HepG2 (cell line): ENCODE data around the gene NOP56. TPM values are rescaled to one million over a fixed set of nuclear protein-coding genes. Genes with fewer than 3 reads are reported as not detected.

Experiments used
- ATF5 ChIP-seq: sonication (generic); formaldehyde crosslinking; IDR thresholded peaks from 2 replicates; pipeline ENCODE4 v1.4.0; 2020; ENCODE audit warnings: mild to moderate bottlenecking, low read depth, missing genetic modification reagents
- DNMT3B ChIP-seq: conservative IDR thresholded peaks from 2 replicates; pipeline ENCODE4 v1.6.1; 2016; ENCODE audit warnings: missing biosample characterization, control low read depth
- EP300 ChIP-seq, 3 experiments: sonication (generic) in 1 of 3; formaldehyde crosslinking in 1 of 3; IDR thresholded peaks; 2 replicates each; pipeline versions ENCODE4 v1.5.1 to v1.6.1; 2011 to 2020; ENCODE audit warnings: low read depth in 2 of 3, low read length in 2 of 3, borderline replicate concordance in 1 of 3, improper control_type of control experiment in 1 of 3, mild to moderate bottlenecking in 1 of 3, missing genetic modification reagents in 1 of 3, moderate library complexity in 1 of 3
- FOXP1 ChIP-seq, 2 experiments: fragments of 450-650 bp in 1 of 2; IDR thresholded peaks; 2 replicates each; pipeline ENCODE4 v1.6.1; 2017 to 2018; ENCODE audit warnings: antibody characterized with exemption in 1 of 2
- GATAD1 ChIP-seq: IDR thresholded peaks from 2 replicates; pipeline ENCODE4 v1.6.1; 2016; ENCODE audit warnings: missing genetic modification reagents, missing compliant biosample characterization
- GTF3A ChIP-seq: sonication (generic); formaldehyde crosslinking; conservative IDR thresholded peaks from 2 replicates; pipeline ENCODE4 v1.4.0; 2020; ENCODE audit warnings: mild to moderate bottlenecking, missing genetic modification reagents
- JUNB ChIP-seq: sonication (generic); formaldehyde crosslinking; IDR thresholded peaks from 2 replicates; pipeline ENCODE4 v1.8.0; 2022; ENCODE audit warnings: missing genetic modification reagents, mild to moderate bottlenecking, borderline replicate concordance
- KDM2A ChIP-seq: sonication (generic); formaldehyde crosslinking; IDR thresholded peaks from 2 replicates; pipeline ENCODE4 v1.4.0; 2020; ENCODE audit warnings: low read depth, missing genetic modification reagents, borderline replicate concordance
- KDM5B ChIP-seq: sonication (generic); formaldehyde crosslinking; IDR thresholded peaks from 2 replicates; pipeline ENCODE4 v1.4.0; 2020; ENCODE audit warnings: missing genetic modification reagents, mild to moderate bottlenecking, borderline replicate concordance
- MTF1 ChIP-seq: sonication (generic); formaldehyde crosslinking; IDR thresholded peaks from 2 replicates; pipeline ENCODE4 v1.5.0; 2020; ENCODE audit warnings: missing genetic modification reagents
- NKX3-1 ChIP-seq: sonication (generic); formaldehyde crosslinking; IDR thresholded peaks from 2 replicates; pipeline ENCODE4 v1.5.0; 2020; ENCODE audit warnings: missing genetic modification reagents
- PHB2 ChIP-seq: fragments of 450-650 bp; IDR thresholded peaks from 2 replicates; pipeline ENCODE4 v1.6.1; 2018; ENCODE audit not compliant: partially characterized antibody
- TFDP2 ChIP-seq: sonication (generic); formaldehyde crosslinking; IDR thresholded peaks from 2 replicates; pipeline ENCODE4 v1.4.0; 2020; ENCODE audit warnings: missing genetic modification reagents
- THAP11 ChIP-seq: IDR thresholded peaks from 2 replicates; pipeline ENCODE4 v1.6.1; 2016; ENCODE audit warnings: missing biosample characterization, missing genetic modification reagents
- ZBTB20 ChIP-seq: sonication (generic); formaldehyde crosslinking; IDR thresholded peaks from 2 replicates; pipeline ENCODE4 v1.8.1; 2023; ENCODE audit warnings: missing genetic modification reagents, low read depth, mild to moderate bottlenecking, borderline replicate concordance
- ZFAT ChIP-seq: sonication (generic); formaldehyde crosslinking; conservative IDR thresholded peaks from 2 replicates; pipeline ENCODE4 v1.8.1; 2023; ENCODE audit warnings: missing genetic modification reagents, inconsistent platforms
- ZNF34 ChIP-seq: sonication (generic); formaldehyde crosslinking; IDR thresholded peaks from 2 replicates; pipeline ENCODE4 v1.4.0; 2020; ENCODE audit warnings: mild to moderate bottlenecking, missing genetic modification reagents, borderline replicate concordance
- ZNF512 ChIP-seq: sonication (generic); formaldehyde crosslinking; IDR thresholded peaks from 2 replicates; pipeline ENCODE4 v1.4.0; 2020; ENCODE audit warnings: mild to moderate bottlenecking, missing genetic modification reagents
- ZNF564 ChIP-seq: sonication (generic); formaldehyde crosslinking; IDR thresholded peaks from 2 replicates; pipeline ENCODE4 v1.8.1; 2023; ENCODE audit warnings: mild to moderate bottlenecking, missing genetic modification reagents
- ZNF776 ChIP-seq: sonication (generic); formaldehyde crosslinking; IDR thresholded peaks from 2 replicates; pipeline ENCODE4 v1.4.0; 2020; ENCODE audit warnings: mild to moderate bottlenecking, missing genetic modification reagents
- ZNF781 ChIP-seq: sonication (generic); formaldehyde crosslinking; IDR thresholded peaks from 2 replicates; pipeline ENCODE4 v1.5.1; 2020; ENCODE audit warnings: borderline replicate concordance, mild to moderate bottlenecking, missing genetic modification reagents; ENCODE audit errors: not compliant biosample characterization
- polyA plus RNA-seq, 8 experiments: library from polyadenylated mRNA; depleted of rRNA in 3 of 8; stranded (reverse) in 7 of 8; unstranded in 1 of 8; fragments of >200 nt; fragmentation: Illumina TruSeq in 4 of 8; extraction: Trizol in 4 of 8; gene quantifications; 2 replicates each; pipeline versions ENCODE4 v1.2.1 to v1.2.3, GENCODE V29; 2011 to 2016; ENCODE audit warnings: low read depth in 4 of 8, missing spikeins in 1 of 8, mixed read lengths in 1 of 8; ENCODE audit not compliant: insufficient read depth in 1 of 8
- total RNA-seq, 5 experiments: library from RNA; depleted of rRNA; stranded (reverse); fragments of >200 nt; fragmentation: Illumina TruSeq; extraction: Trizol; gene quantifications; 2 replicates each; pipeline ENCODE4 v1.2.3, GENCODE V29; 2016; ENCODE audit warnings: low read depth in 1 of 5
- TF ChIP-seq, protein P1 (sequence below): sonication (generic); formaldehyde crosslinking; IDR thresholded peaks from 2 replicates; pipeline ENCODE4 v1.5.0; 2020; ENCODE audit warnings: missing genetic modification reagents
- TF ChIP-seq, protein P2 (sequence below): sonication (generic); formaldehyde crosslinking; IDR thresholded peaks from 2 replicates; pipeline ENCODE4 v1.8.1; 2023; ENCODE audit warnings: mild to moderate bottlenecking, inconsistent platforms, moderate library complexity, missing genetic modification reagents, borderline replicate concordance

The NOP56 gene
- total and polyA plus RNA-seq, 2 of the 13 experiments (the other 11 are each of a cell fraction or from before 2014, with no cell fraction given), result 369 to 1,116 TPM

DNA sequence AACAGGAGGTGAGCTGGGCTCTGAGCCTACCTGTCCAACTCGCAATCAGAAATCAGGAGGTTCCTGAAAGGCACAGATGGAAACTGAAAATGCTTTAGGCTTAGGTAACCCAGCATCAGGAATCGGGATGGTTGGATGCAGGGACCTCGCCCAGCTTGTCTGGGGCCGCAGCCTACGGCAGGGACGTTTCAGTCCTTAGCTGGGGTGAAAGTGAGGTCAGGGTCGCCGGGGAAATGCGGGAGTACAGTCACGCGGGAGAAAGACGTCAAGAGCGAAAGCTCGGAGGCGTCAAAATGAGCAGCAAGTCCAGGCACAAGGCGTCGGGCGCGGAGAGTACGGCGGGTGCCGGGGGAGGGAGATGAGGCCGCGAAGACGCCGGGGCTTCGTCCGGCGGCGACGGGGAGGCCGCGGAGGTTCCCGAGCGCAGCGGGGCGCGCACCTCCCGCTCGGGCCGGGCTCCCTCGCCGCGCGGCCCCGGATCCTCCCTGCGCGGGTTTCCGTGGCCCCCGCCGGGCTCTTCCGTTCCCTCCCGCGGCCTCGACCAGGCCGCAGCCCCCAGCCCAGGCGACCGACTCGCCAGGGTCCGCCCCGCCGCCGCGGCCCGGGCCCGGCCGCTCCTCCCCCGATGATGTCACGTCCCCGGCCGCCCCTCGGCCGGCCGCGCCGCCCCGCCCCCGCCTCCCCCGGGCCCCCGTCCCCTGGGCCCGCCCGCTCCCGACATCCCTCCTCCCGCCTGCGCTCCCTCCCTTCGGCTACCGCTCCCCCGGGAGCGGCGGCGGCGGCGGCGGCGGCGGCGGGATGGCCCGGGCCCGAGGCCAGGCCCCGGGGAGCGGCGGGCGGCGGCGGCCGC is 39.8 kb downstream of the NOP56 start, which contains the start of gene EBF4 (continued):
- TF ChIP-seq EP300 (IDR thresholded peaks at IDR 0.05; ENCODE audit: low read depth in 2 of 2, low read length in 2 of 2) (no peak), EP300 (CRISPR knock-in tag; IDR thresholded peaks at IDR 0.05; ENCODE audit: borderline replicate concordance) (no peak), ZNF781 (CRISPR knock-in tag) (peak; percentile 90), KDM5B (peak; percentile 90), ZNF564 (0 out of 2 replicates have a peak, but pooled peaks have one; percentile 17), THAP11 (CRISPR knock-in tag) (peak; percentile 46), KDM2A (CRISPR knock-in tag) (peak; percentile 76), ZNF776 (CRISPR knock-in tag) (no peak; the same call in 1 of the 2 replicates), NKX3-1 (CRISPR knock-in tag) (no peak; the same call in 1 of the 2 replicates), FOXP1 (IDR thresholded peaks at IDR 0.05) (no peak), FOXP1 (CRISPR knock-in tag; IDR thresholded peaks at IDR 0.05) (no peak), JUNB (0 out of 2 replicates have a peak, but pooled peaks have one; percentile 26), MTF1 (CRISPR knock-in tag) (no peak), ATF5 (CRISPR knock-in tag) (0 out of 2 replicates have a peak, but pooled peaks have one; percentile 50), TFDP2 (CRISPR knock-in tag) (peak; percentile 69), GTF3A (CRISPR knock-in tag) (no peak), PHB2 (no peak), ZNF34 (CRISPR knock-in tag) (no peak), ZBTB20 (peak; percentile 62; the same call in 1 of the 2 replicates), ZFAT (CRISPR knock-in tag) (no peak), GATAD1 (CRISPR knock-in tag) (0 out of 2 replicates have a peak, but pooled peaks have one; percentile 44), DNMT3B (CRISPR knock-in tag) (0 out of 2 replicates have a peak, but pooled peaks have one; percentile 41), ZNF512 (CRISPR knock-in tag) (no peak)
- TF ChIP-seq, protein P1, sequence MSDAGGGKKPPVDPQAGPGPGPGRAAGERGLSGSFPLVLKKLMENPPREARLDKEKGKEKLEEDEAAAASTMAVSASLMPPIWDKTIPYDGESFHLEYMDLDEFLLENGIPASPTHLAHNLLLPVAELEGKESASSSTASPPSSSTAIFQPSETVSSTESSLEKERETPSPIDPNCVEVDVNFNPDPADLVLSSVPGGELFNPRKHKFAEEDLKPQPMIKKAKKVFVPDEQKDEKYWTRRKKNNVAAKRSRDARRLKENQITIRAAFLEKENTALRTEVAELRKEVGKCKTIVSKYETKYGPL (CRISPR knock-in tag), result 0 out of 2 replicates have a peak, but pooled peaks have one; percentile 19
- TF ChIP-seq, protein P2, sequence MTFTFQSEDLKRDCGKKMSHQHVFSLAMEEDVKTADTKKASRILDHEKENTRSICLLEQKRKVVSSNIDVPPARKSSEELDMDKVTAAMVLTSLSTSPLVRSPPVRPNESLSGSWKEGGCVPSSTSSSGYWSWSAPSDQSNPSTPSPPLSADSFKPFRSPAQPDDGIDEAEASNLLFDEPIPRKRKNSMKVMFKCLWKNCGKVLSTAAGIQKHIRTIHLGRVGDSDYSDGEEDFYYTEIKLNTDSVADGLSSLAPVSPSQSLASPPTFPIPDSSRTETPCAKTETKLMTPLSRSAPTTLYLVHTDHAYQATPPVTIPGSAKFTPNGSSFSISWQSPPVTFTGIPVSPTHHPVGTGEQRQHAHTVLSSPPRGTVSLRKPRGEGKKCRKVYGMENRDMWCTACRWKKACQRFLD (CRISPR knock-in tag), result no peak
